HG03097 (cell line): Measurements from ENCODE around the gene WDR62.
A peak's percentile ranks its signal among the peaks of the same experiment; 100 is the strongest.
"Not testable (repeated sequence)": the region's sequence is repeated elsewhere in the genome, so short reads cannot be mapped to it uniquely, and the experiment has no call there.

ENCODE experiments used
- ATAC-seq: cut with Tn5 transposase; IDR thresholded peaks from one replicate; pipeline ENCODE4 v1.9.1; 2021; ENCODE audit not compliant: unreplicated experiment, low FRiP score

Gene WDR62

GRCh38 chr19:36032251-36033104 lies 22.2 kb upstream of the WDR62 start, which contains the start of gene CLIP3:
Gene CLIP3 (minus strand): TSS chr19:36032873. CDS start chr19:36032357, 516 bp downstream.
- ATAC-seq: no peak

- ATAC-seq: no peak
These were observed 14.2 kb upstream of the WDR62 start for GRCh38 chr19:36040495-36040894.

GRCh38 chr19:36041092-36041491 lies 13.6 kb upstream of the WDR62 start:
- ATAC-seq: not testable (repeated sequence)

- ATAC-seq: no peak
These were observed 12.9 kb upstream of the WDR62 start for GRCh38 chr19:36041831-36042230.

- no peak for ATAC-seq
These were observed 10.7 kb upstream of the WDR62 start for GRCh38 chr19:36043952-36044351.

DNA sequence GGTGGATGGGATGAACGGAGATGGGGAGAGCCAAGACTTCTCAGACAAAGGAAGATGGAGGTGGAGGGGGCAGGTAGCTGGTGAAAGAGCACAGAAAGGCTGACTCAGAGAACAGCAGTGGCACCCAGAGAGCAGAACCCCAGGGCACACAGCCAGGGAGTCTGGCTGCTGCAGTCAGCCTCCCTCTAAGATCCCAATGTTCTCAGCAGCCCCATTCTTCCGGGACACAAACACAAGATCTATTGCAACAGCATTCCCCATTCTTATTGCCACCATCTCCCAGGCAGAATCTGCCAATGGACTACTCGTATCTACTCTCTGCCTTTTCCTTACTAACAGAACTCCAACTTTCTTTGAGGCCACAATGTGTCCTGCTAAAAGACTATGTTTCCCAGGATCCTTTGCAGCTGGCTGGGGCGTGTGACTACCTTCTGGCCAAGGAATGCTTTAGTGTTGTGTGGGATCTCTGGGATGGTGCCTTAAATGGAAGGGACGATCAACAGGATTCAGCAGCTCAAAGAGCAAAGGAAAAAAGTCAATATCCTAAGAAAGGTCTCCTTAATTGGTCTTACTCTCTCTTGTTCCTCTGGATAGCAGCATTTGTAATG lies 8.2 kb upstream of the WDR62 start:
- ATAC-seq: no peak

- no peak for ATAC-seq
These were observed 6.9 kb upstream of the WDR62 start for GRCh38 chr19:36047835-36048234.

DNA sequence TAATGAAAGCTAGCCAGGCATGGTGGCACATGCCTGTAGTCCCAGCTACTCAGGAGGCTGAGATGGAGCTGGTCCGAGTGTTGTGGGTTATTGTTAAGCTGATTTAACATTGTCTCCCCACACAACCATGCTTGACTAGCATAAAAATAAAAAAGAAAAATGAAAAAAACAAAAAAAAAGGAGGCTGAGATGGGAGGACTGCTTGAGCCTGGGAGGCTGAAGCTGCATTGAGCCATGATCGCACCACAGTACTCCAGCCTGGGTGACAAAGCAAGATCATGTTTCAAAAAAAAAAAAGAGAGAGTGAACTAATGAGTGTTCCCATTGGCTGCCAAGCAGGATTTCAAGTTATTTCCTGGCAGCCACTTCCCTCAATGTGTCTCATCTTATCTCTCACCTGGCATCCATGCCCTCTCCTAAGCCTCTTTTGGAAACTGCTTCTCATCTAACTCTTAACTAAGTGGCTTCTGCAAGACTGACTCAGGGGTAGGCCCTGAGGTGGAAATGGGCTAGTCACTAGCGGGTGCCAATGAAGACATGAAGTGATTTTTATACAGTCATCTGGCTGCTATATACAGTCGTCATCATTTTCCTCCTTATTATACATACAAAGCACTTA lies 5.5 kb upstream of the WDR62 start:
- no peak for ATAC-seq

DNA sequence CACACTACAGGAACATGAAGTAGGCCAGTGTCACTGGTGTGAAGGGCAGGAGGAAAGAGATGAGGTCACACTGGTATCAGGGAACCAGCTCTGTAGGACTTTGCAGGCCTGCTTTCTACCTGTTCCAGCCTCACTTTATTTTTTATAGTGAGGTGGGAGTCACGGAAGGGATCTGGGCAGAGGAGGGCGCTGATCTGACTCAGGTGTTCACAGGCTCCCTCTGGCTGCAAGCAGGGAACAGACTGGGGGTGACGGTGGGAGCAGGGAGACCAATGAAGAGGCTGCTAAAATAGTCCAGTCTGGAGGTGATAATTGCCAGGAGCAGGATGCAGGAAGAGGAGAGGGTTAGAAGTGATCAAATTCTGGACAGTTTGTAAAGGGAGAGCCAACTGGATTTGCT lies 3.5 kb upstream of the WDR62 start:
- ATAC-seq: no peak

DNA sequence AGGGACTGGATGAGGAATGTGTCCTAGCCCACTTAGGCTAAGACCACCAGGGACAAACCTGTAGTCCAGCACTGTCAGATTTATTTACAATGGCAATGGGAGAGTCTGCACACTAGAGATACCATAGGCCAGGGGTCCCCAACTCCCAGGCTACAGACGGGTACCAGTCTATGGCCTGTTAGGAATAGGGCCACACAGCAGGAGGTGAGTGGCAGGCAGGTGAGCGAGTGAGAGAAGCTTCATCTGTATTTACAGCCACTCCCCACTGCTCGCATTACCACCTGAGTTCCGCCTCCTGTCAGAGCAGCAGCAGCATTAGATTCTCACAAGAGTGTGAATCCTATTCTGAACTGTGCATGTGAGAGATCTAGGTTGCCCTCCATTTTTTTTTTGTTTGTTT lies 3.1 kb upstream of the WDR62 start:
- ATAC-seq: no peak

GRCh38 chr19:36054119-36054732 lies 471 bp upstream of the WDR62 start, which contains the start of gene THAP8:
Gene THAP8 (minus strand): TSS chr19:36054285. CDS start chr19:36054217, 68 bp downstream.
- peak; percentile 85 for ATAC-seq

DNA sequence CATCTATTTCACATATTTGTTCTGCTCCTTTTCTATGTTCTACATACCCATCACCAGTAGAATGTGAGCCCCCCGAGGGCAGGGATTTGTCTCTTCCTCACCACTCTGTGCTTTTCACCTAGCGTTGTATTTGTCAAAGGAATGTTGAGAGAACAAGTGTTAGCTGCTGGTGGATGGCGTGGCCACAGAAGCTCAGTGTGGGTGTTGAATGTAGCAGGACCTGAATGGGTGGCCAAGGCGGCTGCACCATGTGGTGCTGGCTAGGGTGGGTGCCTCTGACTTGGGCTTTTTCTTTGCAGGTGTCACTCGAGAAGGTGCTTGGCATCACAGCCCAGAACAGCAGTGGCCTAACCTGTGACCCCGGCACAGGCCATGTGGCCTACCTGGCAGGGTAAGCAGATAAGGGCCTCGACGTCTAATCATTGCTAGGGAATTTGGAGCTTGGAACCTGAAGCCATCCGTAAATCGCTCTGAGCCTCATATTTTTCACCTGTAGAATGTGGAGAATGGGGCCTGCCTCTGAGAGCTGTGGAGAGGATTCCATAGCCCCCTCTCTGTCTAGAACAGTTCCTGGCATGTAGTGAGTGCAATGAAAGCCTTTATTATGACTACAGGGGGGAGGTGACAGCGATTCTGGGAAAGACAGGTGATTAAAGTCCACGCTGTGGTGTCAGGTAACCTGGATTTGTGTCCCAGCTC lies 3.9 kb downstream of the WDR62 start:
- no peak for ATAC-seq

GRCh38 chr19:36059180-36059910 lies 4.6 kb downstream of the WDR62 start:
- ATAC-seq: no peak

GRCh38 chr19:36060430-36060829 lies 5.7 kb downstream of the WDR62 start:
- ATAC-seq: no peak

DNA sequence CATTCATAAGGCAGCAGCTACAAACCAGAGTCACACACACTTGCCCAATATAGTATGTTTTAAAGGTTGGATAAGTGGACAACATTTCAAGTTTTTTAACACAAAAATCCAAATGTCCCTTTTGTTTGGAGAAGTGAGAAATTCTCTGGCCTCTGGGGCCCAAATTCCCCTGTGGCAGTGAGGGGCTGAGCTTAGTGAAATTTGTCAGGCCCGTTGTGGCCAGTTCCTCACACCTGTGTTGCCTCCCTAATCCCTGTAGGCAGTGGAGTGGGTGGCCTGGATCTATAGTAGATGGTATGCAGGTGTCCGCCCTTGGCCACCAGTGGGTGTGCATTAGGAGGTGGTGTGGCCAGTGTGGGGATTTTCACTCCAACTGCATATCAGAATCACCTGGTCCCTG lies 6.7 kb downstream of the WDR62 start:
- no peak for ATAC-seq

DNA sequence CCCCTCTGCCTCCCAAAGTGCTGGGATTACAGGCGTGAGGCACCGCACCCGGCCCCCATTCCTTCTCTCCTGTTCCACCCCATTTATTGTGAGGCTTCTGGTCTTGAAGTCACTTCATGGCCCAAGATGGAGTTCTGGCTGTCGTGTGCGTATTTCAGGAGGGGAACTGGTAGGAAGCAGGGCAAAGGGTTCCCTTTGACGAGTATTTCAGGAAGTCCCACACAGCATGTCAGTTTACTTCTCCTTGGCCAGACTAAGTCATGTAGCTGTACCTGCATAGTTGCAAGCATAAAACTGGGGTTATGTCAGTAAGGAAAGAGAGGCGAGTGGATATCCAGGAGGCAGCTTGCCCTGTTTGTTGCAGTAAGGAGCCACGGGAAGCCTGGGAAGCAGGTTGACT lies 10.1 kb downstream of the WDR62 start:
- no peak for ATAC-seq

- ATAC-seq: no peak
These were observed 13.0 kb downstream of the WDR62 start for GRCh38 chr19:36067681-36068080.

DNA sequence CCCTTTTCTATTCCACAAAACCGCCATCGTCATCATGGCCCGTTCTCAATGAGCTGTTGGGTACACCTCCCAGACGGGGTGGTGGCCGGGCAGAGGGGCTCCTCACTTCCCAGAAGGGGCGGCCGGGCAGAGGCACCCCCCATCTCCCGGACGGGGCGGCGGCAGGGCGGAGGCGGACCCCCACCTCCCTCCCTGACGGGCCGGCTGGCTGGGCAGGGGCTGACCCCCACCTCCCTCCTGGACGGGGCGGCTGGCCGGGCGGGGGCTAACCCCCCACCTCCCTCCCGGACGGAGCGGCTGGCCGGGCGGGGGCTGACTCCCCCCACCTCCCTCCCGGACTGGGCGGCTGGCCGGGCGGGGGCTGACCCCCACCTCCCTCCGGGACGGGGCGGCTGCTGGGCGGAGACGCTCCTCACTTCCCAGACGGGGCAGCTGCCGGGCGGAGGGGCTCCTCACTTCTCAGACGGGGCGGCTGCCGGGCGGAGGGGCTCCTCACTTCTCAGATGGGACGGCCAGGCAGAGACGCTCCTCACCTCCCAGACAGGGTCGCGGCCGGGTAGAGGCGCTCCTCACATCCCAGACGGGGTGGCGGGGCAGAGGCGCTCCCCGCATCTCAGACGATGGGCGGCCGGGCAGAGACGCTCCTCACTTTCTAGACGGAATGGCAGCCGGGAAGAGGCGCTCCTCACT lies 14.3 kb downstream of the WDR62 start:
- ATAC-seq: not testable (repeated sequence)

DNA sequence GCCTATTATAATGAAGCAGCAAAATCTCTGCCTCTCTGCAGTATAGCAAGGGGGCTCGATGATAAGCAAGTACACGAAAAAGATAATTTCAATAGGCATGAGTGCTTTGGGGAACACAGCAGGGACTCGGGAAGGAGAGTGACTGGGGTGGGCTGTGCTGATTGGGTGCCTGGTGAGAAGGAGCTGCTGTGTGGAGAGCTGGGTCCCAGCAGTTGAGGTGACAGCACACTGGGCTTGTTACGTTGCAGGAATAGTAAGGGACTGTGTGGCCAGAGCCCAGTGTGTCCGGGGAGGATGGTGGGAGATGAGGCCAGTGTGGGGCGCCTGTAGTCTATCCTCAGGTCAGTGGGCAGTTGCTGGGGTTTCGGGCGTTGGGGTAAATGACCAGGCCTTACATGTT lies 17.4 kb downstream of the WDR62 start:
- ATAC-seq: no peak
